GM18907 (cell line): ENCODE results near the gene SLC24A3.

Experiments
- ATAC-seq: cut with Tn5 transposase; IDR thresholded peaks from one replicate; pipeline ENCODE4 v1.9.1; 2021; ENCODE audit warnings: mild to moderate bottlenecking, moderate library complexity; ENCODE audit not compliant: unreplicated experiment

Gene SLC24A3

DNA sequence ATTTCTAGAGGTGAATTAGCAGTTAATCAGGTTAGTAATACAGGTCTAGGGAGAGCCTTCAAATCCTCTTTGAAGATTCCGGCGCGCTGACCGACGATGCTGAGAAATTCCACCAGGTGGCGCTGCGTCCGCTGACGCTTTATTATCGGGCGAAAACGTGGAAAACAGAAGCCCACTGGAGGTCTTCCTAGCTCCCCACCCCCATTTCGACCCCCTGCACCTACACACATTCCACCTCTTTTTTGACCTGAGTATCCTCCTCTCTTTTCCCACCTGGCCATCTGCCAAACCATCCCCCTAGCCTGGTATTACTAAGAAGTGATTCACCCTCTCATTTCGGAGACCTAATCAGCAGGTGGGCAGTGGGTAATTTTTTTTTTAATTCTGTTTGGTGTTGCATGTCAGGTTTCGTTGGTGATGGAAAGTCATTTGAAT, 480.3 kb downstream of the SLC24A3 start:
- ATAC-seq, result no peak

DNA sequence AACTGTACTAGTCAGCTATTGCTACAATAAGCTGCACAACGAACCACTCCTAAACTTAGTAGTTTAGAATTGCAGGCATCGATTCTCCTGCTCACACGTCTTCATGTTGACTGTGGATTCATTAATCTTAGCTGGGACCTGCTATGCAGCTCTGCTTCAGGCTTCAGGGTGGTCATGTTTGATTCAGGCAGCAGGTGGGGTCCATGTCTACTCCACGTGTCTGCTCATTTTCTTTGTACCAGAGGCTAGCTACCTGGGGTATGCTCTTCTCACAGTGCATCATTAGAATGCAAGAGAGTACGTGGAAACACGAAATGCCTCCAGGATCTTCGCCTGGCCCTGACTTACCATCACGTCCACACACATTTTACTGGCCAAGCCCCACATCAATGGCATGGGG, 481.1 kb downstream of the SLC24A3 start:
- ATAC-seq, result no peak

DNA sequence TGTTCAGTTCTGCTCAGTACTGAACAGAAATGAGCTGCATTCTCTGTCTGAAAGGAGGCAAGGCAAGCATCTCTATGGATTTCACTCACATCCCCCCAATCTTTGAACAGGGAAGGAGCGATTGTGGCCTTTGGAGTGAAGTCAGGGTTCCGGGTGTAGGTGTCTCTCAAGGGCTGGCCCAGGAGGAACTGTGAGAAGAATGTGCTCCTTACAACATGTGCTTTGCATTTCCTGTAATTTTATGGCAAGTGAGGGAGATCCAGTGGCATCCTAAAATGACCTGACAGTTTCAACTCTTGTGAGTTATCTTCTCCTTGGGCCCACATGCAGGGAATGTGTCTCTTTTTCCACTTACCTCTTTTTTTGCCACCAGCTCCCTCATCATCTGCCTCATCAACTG, 482.6 kb downstream of the SLC24A3 start:
- no peak for ATAC-seq

DNA sequence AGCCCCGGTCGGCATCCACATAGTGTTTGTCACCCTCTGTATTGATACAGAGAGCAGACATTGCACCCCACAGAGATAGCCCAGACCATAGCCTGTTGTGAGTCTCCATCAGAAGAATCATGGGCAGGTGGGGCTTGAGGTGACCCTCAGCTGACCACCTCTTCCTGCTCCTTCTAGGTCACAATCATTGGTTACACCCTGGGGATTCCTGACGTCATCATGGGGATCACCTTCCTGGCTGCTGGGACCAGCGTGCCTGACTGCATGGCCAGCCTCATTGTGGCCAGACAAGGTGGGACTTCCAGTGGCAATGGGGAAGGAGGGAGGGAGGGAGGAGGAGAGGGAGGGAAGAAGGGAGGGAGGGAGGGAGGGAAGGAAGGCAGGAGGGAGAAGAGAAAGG, 484.2 kb downstream of the SLC24A3 start:
- no peak for ATAC-seq

DNA sequence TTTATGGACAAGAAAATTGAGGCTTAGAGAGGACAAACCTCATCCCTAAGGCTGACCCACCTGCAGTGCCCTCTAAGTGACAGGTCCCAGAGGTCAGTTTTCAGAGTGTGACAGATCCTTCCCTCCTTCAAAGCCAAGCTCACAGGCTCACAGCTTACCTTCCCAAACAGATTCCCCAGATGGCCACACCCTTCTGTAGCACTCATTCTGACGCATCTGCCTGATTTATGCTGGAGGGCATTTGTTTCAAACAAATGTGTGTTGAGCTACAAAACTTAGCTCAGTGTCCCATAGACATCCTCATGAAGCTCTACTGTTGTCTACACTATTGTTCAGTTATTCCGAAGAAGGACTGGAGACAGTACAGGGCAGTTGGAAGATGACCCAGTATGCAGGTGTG, 485.0 kb downstream of the SLC24A3 start:
- no peak for ATAC-seq

DNA sequence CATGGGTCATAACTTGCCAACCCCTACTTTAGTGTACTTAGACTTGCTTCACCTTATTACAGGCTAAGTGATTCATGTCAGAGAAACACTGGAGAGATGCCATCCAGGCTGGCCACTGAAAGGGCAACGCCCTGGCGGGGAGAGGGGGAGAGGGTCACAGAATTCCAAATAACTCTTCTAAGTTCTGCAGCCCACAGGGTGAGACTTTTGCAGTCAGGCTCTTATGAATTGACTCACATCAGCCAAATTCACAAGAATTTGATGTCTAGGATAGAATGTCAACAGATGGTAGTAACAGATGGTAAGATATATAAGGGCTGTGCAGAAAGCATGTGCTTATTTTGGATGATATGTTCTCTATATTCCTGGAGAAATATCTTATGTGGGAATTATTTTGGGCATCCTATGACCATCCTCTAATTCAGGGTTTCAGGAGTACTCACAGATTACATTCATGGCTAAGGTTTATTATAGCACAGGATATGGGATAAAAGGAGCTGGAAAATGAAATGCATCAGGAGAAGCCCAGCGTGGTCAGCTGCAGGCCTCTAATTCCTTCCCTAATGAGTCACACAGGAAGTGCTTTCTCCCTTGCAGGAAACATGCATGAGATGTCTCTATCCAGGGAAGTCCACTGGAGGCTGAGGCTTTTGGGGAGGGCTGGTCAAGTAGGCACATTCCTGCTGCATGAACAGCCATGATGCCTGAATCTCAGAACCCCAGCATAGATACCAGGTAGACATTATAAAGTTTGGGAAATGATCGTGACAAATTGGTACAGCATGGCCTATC, 486.9 kb downstream of the SLC24A3 start:
- no peak for ATAC-seq

DNA sequence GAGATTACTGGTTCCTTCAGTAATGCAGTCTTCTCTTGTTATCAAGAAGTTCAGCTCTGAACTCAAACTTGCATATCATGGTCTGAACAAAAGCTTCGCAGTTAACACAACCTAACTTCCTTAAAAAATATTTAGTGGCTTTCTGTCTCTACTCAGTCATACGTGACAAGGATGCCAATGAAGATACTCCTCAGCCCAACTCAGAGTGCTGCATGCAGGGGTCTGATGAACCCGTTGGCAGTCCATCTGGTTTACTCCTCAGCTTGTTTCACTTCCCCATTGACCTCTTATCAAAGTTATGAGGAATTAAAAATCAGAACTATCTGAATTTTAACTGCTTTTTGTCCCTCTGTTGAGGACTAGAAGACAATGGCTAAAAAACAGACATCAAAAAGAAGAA, 489.0 kb downstream of the SLC24A3 start:
- no peak for ATAC-seq

DNA sequence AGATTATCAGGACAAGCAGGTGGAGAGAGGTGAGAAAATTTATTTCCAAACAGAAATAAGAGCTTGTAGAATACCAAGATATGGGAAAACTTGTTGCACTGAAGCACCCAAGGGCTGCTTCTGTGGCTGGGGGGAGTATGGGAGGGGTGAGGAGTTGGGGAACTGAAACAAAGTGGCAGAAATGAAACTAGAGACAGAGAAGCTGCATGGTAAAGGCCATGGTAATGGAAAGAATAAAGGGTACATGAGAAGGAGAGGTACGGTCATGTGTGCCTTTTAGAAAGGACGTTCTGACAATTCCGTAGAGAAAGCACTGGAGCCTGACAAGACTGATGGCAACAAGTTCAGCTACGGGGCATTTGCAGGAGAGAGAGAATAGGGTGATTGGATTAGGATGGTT, 494.0 kb downstream of the SLC24A3 start:
- peak; percentile 92 for ATAC-seq

DNA sequence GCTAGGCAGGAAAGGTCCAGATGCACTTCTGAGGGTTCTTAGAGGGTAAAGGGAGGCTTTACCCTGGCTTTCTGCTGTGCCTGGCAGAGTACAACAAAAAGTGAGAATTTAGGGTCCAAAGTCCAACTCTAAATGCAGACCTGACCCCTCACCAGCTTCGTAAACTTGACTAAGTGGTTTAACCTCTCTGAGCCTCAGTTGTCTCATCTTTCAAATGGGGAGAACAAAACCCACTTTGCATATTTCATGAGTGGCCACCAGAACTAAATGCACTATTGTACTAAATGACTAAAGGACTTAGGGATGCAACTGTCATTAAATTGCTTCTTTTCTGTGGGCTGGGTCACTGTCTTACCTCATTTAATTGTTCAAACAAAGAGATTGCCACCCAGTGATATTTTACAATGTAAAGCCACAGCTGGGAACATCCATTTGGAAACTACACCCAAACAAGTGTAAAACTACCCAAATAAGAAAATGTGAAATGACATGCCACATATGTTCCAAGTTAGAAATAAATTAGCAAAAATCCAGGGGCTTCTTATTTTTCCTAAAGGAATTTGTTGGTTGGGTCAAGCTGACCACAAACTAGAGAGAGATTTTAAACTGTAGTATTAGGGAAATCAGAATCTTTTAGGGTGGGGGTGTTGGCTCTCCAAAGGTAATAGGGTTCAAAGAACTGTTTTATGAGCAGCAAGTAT, 497.3 kb downstream of the SLC24A3 start:
- ATAC-seq, result no peak

DNA sequence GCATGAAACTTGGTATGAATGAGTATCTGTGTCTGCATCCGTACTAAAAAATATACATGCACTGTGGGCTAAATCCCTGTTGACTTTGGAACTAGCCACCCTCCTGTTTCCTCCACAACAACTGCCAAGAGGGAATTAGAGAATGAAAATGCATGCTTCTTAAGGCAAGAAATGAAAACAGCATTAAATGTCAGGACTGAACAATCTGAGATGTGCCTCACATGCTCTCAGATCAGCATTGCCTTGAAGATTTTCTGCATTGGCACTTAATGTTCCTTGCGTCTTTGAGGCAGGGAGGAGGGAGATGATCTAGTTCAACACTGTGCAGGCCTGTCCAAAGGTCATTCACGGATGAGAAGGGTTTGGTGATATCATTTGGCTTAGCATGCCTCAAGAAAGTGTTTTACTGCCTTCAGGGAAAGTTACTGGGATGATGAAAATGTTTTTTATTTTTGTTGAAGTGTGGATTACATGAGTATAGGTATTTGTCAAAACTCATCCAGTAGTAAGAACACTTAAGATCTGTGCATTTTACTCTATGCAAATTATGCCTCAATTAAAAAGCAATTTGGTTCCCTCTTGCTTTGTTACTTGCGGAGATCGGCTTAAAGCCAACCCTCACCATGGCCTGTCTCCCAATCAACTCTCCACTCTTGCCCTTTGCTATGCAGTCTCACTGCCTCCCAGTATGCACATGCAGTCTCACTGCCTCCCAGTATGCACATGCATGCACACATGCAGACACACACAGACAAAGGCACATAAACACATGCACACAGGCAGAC, 498.1 kb downstream of the SLC24A3 start:
- no peak for ATAC-seq

DNA sequence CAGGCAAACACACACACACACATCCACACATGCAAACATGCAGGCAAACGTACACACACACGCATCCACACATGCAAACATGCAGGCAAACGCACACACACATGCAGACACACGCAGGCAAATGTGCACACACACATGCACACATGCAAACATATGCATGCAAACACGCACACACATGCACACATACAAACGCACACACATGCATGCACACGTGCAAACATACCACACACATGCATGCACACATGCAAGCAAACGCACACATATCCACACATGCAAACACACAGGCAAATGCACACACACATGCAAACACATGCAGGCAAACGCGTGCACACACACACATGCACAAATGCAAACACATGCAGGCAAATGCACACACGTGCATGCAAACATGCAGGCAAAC, 498.7 kb downstream of the SLC24A3 start:
- ATAC-seq, result no peak

DNA sequence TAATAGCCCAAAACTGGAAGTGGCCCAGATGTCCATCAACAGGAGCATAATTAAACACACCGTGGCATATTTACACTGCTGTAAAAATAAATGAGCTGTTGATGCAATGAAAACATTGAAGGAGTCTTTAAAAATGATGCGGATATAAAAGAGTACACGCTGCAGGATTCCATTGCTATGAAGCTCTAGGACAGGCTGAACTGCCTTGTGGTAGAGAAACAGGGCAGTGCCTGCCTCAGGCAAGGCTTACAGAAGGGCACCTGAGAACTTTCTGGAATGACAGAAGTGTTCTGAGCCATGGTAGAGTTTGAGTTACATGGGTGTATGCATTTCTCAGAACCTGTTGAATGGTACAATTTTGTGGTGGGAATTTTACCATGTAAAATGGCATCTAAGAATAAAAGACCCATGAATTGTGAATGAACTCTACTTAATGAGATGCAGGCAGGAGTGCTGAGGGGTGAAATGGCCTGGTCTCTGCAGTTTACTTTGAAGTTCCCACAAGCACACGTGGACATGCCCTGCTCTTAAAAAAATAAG, 500.3 kb downstream of the SLC24A3 start:
- no peak for ATAC-seq

DNA sequence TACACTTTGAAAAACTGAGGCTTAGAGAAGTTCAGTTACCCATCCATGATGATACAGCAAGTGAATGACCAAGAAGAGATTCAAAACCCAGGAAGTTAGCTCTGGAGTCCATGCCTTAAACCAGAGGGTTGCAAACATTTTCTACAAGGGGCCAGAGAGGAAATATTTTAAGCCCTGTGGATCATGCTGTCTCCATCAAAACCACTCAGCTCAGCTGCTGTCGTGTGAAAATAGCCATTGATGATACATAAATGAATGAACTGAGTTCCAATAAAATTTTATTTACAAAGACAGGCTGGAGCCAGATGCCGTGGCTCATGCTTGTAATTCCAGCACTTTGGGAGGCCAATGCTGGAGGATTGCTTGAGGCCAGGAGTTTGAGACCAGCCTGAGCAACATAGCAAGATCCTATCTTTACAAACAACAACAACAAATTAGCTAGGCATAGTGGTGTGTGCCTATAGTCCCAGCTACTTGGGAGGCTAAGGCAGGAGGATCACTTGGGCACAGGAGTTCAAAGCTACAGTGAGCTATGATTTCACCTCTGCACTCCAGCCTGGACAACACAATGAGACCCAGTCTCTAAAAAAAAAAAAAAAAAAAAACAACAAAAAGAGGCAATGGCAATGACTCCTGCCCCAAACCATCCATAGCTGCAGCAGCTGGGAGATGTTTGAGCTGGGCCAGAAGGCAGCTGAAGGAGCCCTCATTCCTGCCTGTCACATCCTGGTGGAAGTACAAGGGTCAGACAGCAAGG, 501.6 kb downstream of the SLC24A3 start:
- no peak for ATAC-seq

DNA sequence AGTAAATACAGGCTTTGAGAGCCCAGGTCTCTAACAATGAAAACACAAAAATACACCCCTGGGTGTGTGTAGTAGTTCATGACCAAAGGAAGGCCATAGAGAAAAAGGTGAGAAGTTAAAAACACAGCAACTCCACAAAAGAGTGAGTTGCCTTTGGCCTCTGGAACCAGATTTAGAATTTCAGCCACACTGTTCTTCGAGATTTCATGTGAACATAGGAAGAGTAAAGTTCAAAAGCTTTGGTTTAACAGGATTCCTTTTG, 502.1 kb downstream of the SLC24A3 start:
- no peak for ATAC-seq

DNA sequence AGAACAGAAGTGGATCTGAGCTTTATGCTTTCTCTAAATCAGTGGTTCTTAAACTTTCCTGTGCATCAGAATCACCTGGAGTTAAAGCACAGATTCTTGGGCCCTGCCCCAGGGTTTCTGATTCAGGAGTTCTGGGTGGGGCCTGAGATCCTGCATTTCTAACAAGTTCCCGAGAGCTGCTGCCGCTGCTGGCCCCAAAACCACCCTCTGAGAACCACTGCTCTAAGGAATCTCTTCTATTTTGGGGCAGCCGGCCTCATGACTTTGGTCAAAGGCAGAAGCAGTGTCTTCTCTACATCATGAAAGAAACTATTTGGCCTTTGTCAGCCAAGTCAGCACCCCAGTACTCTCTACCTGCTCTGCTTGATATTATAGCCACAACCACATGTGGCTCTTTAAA, 503.5 kb downstream of the SLC24A3 start:
- ATAC-seq, result no peak

DNA sequence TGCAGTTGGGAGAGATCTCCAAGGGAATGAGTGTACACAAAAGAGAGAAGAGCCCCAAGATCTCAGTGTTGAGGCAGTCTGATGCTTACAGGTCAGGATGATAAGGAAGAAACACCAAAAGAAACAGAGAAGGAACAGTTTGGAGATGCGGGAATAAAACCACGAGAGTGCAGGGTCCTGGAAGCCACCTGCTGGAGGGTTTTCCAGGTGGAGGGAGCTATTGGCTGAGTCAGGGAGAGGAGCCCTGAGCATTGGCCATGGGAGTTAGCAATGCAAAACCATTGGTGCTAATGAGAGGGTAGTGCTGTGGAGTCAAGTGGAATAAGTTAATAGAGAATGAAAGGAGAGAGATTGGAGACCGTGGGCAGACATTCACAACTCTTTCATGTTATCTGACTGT, 506.4 kb downstream of the SLC24A3 start:
- no peak for ATAC-seq

DNA sequence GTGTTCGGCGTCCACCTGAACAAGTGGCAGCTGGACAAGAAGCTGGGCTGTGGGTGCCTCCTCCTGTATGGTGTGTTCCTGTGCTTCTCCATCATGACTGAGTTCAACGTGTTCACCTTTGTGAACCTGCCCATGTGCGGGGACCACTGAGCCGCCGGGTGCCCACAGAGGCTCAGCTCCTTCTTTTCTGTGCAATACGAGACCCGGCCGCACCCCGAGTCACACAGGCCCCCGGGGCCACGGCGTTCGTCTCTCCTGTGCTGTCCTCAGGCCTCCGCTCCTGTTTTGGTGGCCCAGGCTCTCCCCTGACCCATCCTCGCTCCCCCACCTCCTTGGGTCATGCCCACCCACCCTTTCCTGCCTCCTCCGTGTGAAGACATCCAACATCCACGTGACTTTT, 508.5 kb downstream of the SLC24A3 start:
- no peak for ATAC-seq

DNA sequence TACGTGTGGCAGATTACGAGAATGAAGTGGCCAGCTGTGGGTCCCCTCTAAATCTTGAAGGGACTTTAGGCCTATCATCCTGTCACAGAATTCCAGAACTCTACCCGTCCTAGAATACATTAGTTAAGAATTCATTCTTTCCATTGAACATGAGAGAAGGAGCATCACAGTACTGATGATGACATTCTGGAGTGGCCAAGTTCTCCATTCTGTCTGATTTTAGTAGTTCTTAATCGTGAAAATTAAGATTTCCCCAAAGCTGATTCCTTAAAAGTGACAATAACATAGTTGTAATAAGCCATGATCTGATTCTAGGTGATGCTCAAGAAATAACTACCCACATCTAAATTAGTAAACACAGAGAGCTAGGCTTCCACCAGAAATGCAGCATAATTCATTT, 510.6 kb downstream of the SLC24A3 start:
- ATAC-seq, result no peak

DNA sequence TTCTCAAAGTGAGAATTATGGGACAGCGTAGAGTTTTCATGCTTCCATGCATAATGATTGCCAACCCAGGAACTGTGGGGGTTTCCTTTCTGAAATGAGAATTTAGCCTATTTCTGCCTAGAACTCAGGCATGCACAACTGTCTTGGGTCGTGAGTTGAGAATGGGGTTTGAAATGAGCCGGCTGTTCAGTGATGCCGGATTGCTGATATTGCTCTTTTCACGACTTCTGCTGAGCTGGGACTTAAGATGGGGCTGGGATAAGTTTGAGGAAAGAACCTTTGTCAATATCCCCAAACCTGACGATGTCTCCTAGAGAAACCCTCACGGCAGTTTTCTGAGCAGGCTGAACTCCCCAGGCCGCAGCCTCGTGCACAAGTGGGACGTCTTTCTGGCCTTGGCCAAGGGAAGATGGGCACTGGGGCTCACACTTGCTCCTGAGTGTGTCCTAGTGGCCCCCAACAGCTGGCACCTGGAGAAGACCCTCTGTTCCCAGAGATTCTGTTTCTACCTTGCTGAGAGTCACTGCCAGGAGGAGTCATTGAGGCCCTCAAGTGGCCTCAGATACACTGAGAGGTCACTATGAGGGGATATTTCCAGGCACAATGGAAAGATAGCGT, 511.5 kb downstream of the SLC24A3 start:
- ATAC-seq, result no peak

DNA sequence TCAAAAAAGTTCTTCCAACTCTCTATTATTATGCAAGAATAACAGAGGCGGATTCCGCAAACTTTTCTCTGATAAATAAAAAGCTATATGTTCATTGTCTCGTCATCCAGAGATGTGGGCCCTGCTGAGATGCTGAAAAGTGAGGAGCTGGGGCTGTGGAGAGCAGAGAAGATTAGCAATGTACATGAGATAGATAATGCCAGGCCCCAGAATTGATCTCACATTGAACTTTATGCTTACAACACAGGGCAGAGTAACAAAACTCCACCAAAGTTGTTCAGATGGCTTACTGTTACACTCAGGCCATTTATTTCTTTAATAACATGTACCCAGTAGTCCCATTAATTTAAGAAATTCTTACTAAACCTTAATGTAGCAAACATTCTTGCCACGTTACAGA, 512.9 kb downstream of the SLC24A3 start:
- ATAC-seq, result no peak
